Measurements from ENCODE around the gene SPTBN5. TPM values are rescaled to one million over a fixed set of nuclear protein-coding genes. Genes with fewer than 3 reads are reported as not detected.

The SPTBN5 gene
- total RNA-seq, 5 donors from 2014 or later (not counting 1 experiment from before 2014, with no cell fraction given), result 1.0 to 4.0 (median 2.2) TPM

DNA sequence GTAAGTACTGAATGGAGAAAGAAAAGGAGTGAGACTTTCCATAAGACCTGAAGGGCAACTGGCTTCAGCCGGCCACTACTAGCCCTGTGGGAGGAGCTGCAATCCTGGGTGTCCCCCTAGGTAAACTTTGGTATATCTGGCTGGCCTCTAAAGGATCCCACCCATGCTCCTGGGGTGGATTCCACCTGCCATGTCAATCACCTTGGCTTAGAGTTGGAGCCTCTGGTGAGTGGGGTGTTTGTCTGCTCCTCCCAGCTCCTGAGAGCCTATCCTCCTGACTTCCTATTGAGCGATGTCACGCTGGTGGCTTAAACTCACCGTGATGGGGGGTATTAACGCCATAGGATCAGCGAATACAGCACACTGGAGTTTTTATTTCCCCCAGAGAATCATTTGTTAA is 2.6 kb downstream of the SPTBN5 start:
- no peak overlapping the region for H3K4me3 Mint-ChIP-seq
- CTCF ChIA-PET, result no interaction called here
- H3K4me1 ChIP-seq (ENCODE audit: control insufficient read depth in 1 of 2, extremely low read depth in 1 of 2, insufficient read depth in 2 of 2, low read length in 2 of 2), result peaks cover 22 to 67% of the 10 kb centered on the region in 2 experiments

DNA sequence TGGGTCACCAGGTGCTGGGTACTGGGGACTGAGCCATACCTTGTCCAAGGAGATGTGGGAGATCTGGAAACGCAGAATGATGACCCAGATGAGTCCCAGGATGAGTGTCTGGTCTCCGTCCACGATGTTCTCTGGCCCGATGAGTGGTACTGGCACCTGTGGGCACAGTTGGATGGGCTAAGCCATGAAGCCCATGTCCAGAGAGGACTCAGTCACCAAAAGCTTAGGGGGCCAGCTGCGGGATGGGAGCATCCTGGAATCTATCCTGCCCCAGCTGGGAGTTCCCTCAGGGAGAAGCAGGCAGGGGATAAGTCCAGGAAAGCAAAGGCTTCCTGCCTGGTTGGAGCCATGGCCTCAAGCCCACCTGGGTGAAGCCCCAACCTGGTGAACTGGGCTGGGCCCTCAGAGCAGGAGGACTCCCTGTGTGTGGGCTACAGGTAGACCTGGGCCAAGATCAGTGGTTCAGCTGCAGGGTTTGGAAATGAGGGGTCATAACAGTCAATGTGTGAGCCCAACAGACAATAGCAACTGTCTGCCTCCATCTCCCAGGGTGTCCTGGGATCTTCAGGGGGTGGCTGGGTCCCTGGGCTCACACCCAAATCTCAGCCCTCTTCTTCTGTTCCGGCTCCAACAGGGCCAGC is 3.7 kb downstream of the SPTBN5 start:
- Mint-ChIP-seq H3K9me3 (no peaks in the 10 kb centered on the region), H3K4me1 (peaks cover 30 to 61% (median 42%) of the 10 kb centered on the region in 3 donors), H3K27me3 (no peaks in the 10 kb centered on the region), H3K36me3 (no peaks in the 10 kb centered on the region), H3K27ac (peak overlapping the region in 1 of 2 donors; percentile 34), H3K4me3 (no peak overlapping the region)
- DNase-seq, result no peak
- WGBS (ENCODE audit: insufficient coverage), result 96% methylated on average over 6 of the region's 6 CpGs
- peaks cover 20 to 56% of the 10 kb centered on the region in 2 experiments for H3K4me1 ChIP-seq (ENCODE audit: control insufficient read depth in 1 of 2, extremely low read depth in 1 of 2, insufficient read depth in 2 of 2, low read length in 2 of 2)
- no peaks in the 10 kb centered on the region for H3K9me3 ChIP-seq
- CTCF ChIA-PET, result interaction anchor here in 1 of 2 donors (0.6 kb wide), 1 partner anchor 632 kb away, joined by 3 read pairs; no protein-coding TSS in a partner anchor
- no peaks in the 10 kb centered on the region for H3K36me3 ChIP-seq (ENCODE audit: control insufficient read depth in 2 of 2, extremely low read depth in 1 of 2, insufficient read depth in 1 of 2, low read length in 1 of 2)
- ATAC-seq (replicated peaks in 1 of 4), result no peak
- H3K27ac ChIP-seq (ENCODE audit: low read length), result no peak overlapping the region
- H3K4me3 ChIP-seq (ENCODE audit: control insufficient read depth in 1 of 2, extremely low read depth in 1 of 2, low read length in 1 of 2), result no peak overlapping the region
- POLR2A ChIA-PET, result interaction anchor here in 1 of 2 donors (0.5 kb wide), 1 partner anchor 824 kb away, joined by 6 read pairs; no protein-coding TSS in a partner anchor
- H3K27me3 ChIP-seq (replicated peaks in 1 of 2; ENCODE audit: control insufficient read depth in 2 of 2, extremely low read depth in 1 of 2, insufficient read depth in 2 of 2, low read length in 1 of 2), result no peaks in the 10 kb centered on the region

More for the DNA sequence above, 2.6 kb downstream of the SPTBN5 start:
- DNase-seq (no peak), ATAC-seq (replicated peaks in 1 of 4) (no peak)
- Histone ChIP-seq H3K4me3 (ENCODE audit: control insufficient read depth in 1 of 2, extremely low read depth in 1 of 2, low read length in 1 of 2) (no peak overlapping the region), H3K9me3 (no peaks in the 10 kb centered on the region), H3K27me3 (replicated peaks in 1 of 2; ENCODE audit: control insufficient read depth in 2 of 2, extremely low read depth in 1 of 2, insufficient read depth in 2 of 2, low read length in 1 of 2) (no peaks in the 10 kb centered on the region), H3K36me3 (ENCODE audit: control insufficient read depth in 2 of 2, extremely low read depth in 1 of 2, insufficient read depth in 1 of 2, low read length in 1 of 2) (no peaks in the 10 kb centered on the region), H3K27ac (ENCODE audit: low read length) (no peak overlapping the region)
- no peaks in the 10 kb centered on the region for H3K36me3 Mint-ChIP-seq
- H3K9me3 Mint-ChIP-seq, result no peaks in the 10 kb centered on the region
- H3K27me3 Mint-ChIP-seq, result no peaks in the 10 kb centered on the region
- POLR2A ChIA-PET, result no interaction called here
- WGBS (ENCODE audit: insufficient coverage), result 95% methylated on average over 4 of the region's 6 CpGs
- H3K4me1 Mint-ChIP-seq, result peaks cover 31 to 68% (median 48%) of the 10 kb centered on the region in 3 donors
- peak overlapping the region in 1 of 2 donors; percentile 62 for H3K27ac Mint-ChIP-seq

DNA sequence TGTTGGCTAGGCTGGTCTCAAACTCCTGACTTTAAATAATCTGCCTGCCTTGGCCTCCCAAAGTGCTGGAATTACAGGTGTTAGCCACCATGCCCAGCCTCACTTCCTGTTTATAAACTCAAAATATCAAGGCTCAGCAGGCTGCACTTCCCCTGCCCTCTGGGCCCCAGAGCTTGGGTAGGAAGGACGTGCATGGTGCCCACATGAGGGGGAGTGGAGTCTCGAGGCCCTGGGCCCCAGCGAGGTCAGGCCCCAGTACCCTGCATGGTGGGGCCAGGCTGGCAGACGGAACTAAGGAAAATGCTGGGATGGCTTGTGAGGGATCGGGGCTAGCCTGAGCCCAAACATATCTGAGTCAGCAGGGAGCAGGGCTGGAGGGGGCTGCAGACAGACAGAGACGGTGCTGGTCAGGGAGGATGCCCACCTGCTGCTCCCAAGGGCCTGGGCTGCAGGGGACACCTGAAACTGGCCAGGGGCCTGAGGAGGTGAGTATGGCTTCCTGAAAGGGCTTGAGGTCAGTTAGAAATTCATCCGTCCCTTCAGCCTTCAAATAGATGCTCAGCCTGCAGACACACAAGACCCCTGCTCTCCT is 5.1 kb downstream of the SPTBN5 start:
- no peaks in the 10 kb centered on the region for H3K27me3 ChIP-seq (replicated peaks in 1 of 2; ENCODE audit: control insufficient read depth in 2 of 2, extremely low read depth in 1 of 2, insufficient read depth in 2 of 2, low read length in 1 of 2)
- ChIA-PET CTCF (no interaction called here), POLR2A (no interaction called here)
- H3K36me3 ChIP-seq (ENCODE audit: control insufficient read depth in 2 of 2, extremely low read depth in 1 of 2, insufficient read depth in 1 of 2, low read length in 1 of 2), result no peaks in the 10 kb centered on the region
- 55% methylated on average over 5 of the region's 7 CpGs for WGBS (ENCODE audit: insufficient coverage)
- Mint-ChIP-seq H3K9me3 (no peaks in the 10 kb centered on the region), H3K27ac (peak overlapping the region; percentile 64 to 65), H3K4me1 (peaks cover 24 to 50% (median 32%) of the 10 kb centered on the region in 3 donors), H3K36me3 (no peaks in the 10 kb centered on the region), H3K4me3 (no peak overlapping the region), H3K27me3 (peaks cover 0 to 3% of the 10 kb centered on the region in 2 donors)
- no peak for DNase-seq
- no peak overlapping the region for H3K27ac ChIP-seq (ENCODE audit: low read length)
- ATAC-seq (replicated peaks in 1 of 4), result peak in 2 of 4 experiments; percentile 21 to 39
- H3K9me3 ChIP-seq, result no peaks in the 10 kb centered on the region
- H3K4me3 ChIP-seq (ENCODE audit: control insufficient read depth in 1 of 2, extremely low read depth in 1 of 2, low read length in 1 of 2), result no peak overlapping the region
- peaks cover 11 to 42% of the 10 kb centered on the region in 2 experiments for H3K4me1 ChIP-seq (ENCODE audit: control insufficient read depth in 1 of 2, extremely low read depth in 1 of 2, insufficient read depth in 2 of 2, low read length in 2 of 2)

DNA sequence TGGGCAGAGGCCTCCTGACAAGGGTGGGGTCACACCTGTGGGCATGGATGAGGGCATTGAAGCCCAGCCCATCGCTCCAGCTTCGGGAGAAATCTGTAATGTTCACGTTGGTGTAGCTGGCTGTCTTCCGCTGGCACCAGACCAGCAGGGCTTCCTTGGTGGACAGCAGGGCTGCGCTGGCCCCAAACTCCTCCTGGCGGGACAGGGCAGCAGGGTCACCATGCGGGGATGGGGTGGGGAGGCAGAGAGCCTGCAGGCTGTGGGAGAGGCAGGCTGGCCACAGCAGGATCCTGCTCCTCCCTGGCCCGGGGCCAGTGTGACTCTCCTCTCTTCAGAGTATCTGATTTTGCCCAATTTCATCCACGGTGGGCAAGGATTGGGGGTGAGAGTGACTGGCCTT is 6.0 kb downstream of the SPTBN5 start:
- WGBS (ENCODE audit: insufficient coverage), result 98% methylated on average over 8 of the region's 9 CpGs
- POLR2A ChIA-PET, result no interaction called here
- H3K4me3 Mint-ChIP-seq, result no peak overlapping the region

DNA sequence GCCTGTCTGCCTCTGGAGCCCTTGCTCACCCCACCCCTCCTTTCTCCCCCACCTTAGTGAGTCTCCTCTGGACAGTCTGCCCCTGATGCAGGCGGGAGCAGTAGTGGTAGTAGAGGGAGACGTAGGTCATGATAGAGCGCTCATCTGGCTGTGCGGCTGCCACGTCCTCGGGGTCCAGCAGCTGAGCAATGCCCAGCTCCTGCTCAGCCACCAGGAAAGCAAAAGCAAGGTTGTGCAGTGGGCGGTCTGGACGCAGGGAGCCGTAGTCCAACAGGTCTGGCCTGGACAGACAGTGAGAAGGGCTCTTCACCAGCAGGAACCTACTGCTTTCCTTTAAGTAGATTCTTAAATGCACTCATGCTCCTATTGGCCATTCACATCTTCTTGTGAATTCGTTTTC is 6.7 kb downstream of the SPTBN5 start:
- Mint-ChIP-seq H3K9me3 (no peaks in the 10 kb centered on the region), H3K4me3 (no peak overlapping the region), H3K4me1 (peaks cover 17 to 37% (median 18%) of the 10 kb centered on the region in 3 donors), H3K36me3 (no peaks in the 10 kb centered on the region), H3K27ac (no peak overlapping the region), H3K27me3 (peaks cover 0 to 3% of the 10 kb centered on the region in 2 donors)
- Histone ChIP-seq H3K9me3 (no peaks in the 10 kb centered on the region), H3K4me3 (ENCODE audit: control insufficient read depth in 1 of 2, extremely low read depth in 1 of 2, low read length in 1 of 2) (no peak overlapping the region), H3K27ac (ENCODE audit: low read length) (no peak overlapping the region), H3K27me3 (replicated peaks in 1 of 2; ENCODE audit: control insufficient read depth in 2 of 2, extremely low read depth in 1 of 2, insufficient read depth in 2 of 2, low read length in 1 of 2) (peaks cover 0 to 10% of the 10 kb centered on the region in 2 experiments), H3K36me3 (ENCODE audit: control insufficient read depth in 2 of 2, extremely low read depth in 1 of 2, insufficient read depth in 1 of 2, low read length in 1 of 2) (no peaks in the 10 kb centered on the region), H3K4me1 (ENCODE audit: control insufficient read depth in 1 of 2, extremely low read depth in 1 of 2, insufficient read depth in 2 of 2, low read length in 2 of 2) (peaks cover 2 to 31% of the 10 kb centered on the region in 2 experiments)
- CTCF ChIA-PET, result no interaction called here
- 99% methylated on average over 8 of the region's 10 CpGs for WGBS (ENCODE audit: insufficient coverage)
- ATAC-seq (replicated peaks in 1 of 4) (no peak), DNase-seq (no peak)
- POLR2A ChIA-PET, result no interaction called here

More for the DNA sequence above, 6.0 kb downstream of the SPTBN5 start:
- Histone ChIP-seq H3K36me3 (ENCODE audit: control insufficient read depth in 2 of 2, extremely low read depth in 1 of 2, insufficient read depth in 1 of 2, low read length in 1 of 2) (no peaks in the 10 kb centered on the region), H3K4me3 (ENCODE audit: control insufficient read depth in 1 of 2, extremely low read depth in 1 of 2, low read length in 1 of 2) (no peak overlapping the region), H3K27me3 (replicated peaks in 1 of 2; ENCODE audit: control insufficient read depth in 2 of 2, extremely low read depth in 1 of 2, insufficient read depth in 2 of 2, low read length in 1 of 2) (peaks cover 0 to 2% of the 10 kb centered on the region in 2 experiments), H3K4me1 (ENCODE audit: control insufficient read depth in 1 of 2, extremely low read depth in 1 of 2, insufficient read depth in 2 of 2, low read length in 2 of 2) (peaks cover 6 to 34% of the 10 kb centered on the region in 2 experiments), H3K9me3 (no peaks in the 10 kb centered on the region), H3K27ac (ENCODE audit: low read length) (no peak overlapping the region)
- H3K27me3 Mint-ChIP-seq, result peaks cover 0 to 3% of the 10 kb centered on the region in 2 donors
- H3K4me1 Mint-ChIP-seq, result peaks cover 24 to 41% (median 25%) of the 10 kb centered on the region in 3 donors
- ATAC-seq (replicated peaks in 1 of 4) (no peak), DNase-seq (no peak)
- no peak overlapping the region for H3K27ac Mint-ChIP-seq
- no peaks in the 10 kb centered on the region for H3K9me3 Mint-ChIP-seq
- CTCF ChIA-PET, result no interaction called here
- no peaks in the 10 kb centered on the region for H3K36me3 Mint-ChIP-seq

DNA sequence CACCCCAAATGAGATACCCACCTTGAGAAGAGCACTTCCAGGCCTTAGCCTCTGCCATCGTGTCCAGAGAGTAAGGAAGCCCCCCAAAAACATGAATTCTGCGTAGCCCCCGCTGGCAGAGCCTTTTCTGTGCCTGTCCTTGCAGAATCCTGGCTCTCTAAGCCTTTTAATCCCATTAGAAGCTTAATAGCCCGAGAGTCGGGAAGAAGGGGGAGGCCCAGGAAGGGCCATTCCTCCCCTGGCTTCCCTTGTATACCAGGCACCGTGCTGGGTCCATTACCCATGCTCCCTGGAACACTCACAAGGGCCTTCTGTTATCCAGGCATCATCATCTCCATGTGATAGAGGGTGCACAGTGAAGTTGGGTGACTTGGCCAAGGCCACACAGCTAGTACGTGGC is 7.1 kb downstream of the SPTBN5 start:
- Histone ChIP-seq H3K4me3 (ENCODE audit: control insufficient read depth in 1 of 2, extremely low read depth in 1 of 2, low read length in 1 of 2) (no peak overlapping the region), H3K4me1 (ENCODE audit: control insufficient read depth in 1 of 2, extremely low read depth in 1 of 2, insufficient read depth in 2 of 2, low read length in 2 of 2) (peaks cover 2 to 27% of the 10 kb centered on the region in 2 experiments), H3K9me3 (no peaks in the 10 kb centered on the region), H3K27me3 (replicated peaks in 1 of 2; ENCODE audit: control insufficient read depth in 2 of 2, extremely low read depth in 1 of 2, insufficient read depth in 2 of 2, low read length in 1 of 2) (peaks cover 0 to 11% of the 10 kb centered on the region in 2 experiments), H3K36me3 (ENCODE audit: control insufficient read depth in 2 of 2, extremely low read depth in 1 of 2, insufficient read depth in 1 of 2, low read length in 1 of 2) (no peaks in the 10 kb centered on the region), H3K27ac (ENCODE audit: low read length) (no peak overlapping the region)
- H3K36me3 Mint-ChIP-seq, result no peaks in the 10 kb centered on the region
- no peaks in the 10 kb centered on the region for H3K9me3 Mint-ChIP-seq
- no peak overlapping the region for H3K4me3 Mint-ChIP-seq
- peaks cover 0 to 3% of the 10 kb centered on the region in 2 donors for H3K27me3 Mint-ChIP-seq
- no peak for DNase-seq
- ATAC-seq (replicated peaks in 1 of 4), result no peak
- CTCF ChIA-PET, result no interaction called here
- H3K4me1 Mint-ChIP-seq, result peaks cover 15 to 35% (median 18%) of the 10 kb centered on the region in 3 donors
- WGBS (ENCODE audit: insufficient coverage), result 98% methylated on average over 5 of the region's 7 CpGs
- POLR2A ChIA-PET, result no interaction called here
- no peak overlapping the region for H3K27ac Mint-ChIP-seq
